H1 (cell line): ENCODE results near the gene ZNF281. TPM values are rescaled to one million over a fixed set of nuclear protein-coding genes. Genes with fewer than 3 reads are reported as not detected.
A peak's percentile ranks its signal among the peaks of the same experiment; 100 is the strongest.

Experiments used
- CTCF ChIA-PET: fragments of 300-600 bp; sonication (Branson Sonifier 250); formaldehyde crosslinking; loops from one replicate; lab custom pipeline; 2021; ENCODE audit not compliant: partially characterized antibody; lab: Charles Lee
- POLR2A ChIA-PET: fragments of 300-600 bp; sonication (Branson Sonifier 250); formaldehyde crosslinking; loops from one replicate; lab custom pipeline; 2021; ENCODE audit warnings: inconsistent platforms; ENCODE audit not compliant: partially characterized antibody; lab: Charles Lee
- DNase-seq, 2 experiments: peaks; one replicate each; pipeline versions ENCODE4 v3.0.0 to v3.0.0-alpha.2; 2010 to 2022; ENCODE audit warnings: low spot score in 2 of 2, low read depth in 1 of 2, mixed read lengths in 1 of 2
- FAIRE-seq: peaks from 2 replicates; lab custom pipeline; 2011; peaks lifted over from hg19 to GRCh38; lab: Jason Lieb, UNC
- H2AFZ ChIP-seq: 2 replicates; pipeline ENCODE4 v1.8.1; 2012; ENCODE audit warnings: low read length, inconsistent platforms
- H2AK5ac ChIP-seq: 2 replicates; pipeline ENCODE4 v1.6.1; 2013; ENCODE audit warnings: low read depth, low read length
- H2BK120ac ChIP-seq: replicated peaks from 2 replicates; pipeline ENCODE3; 2013; ENCODE audit warnings: low read depth, low read length, inconsistent platforms
- H2BK12ac ChIP-seq: 2 replicates; pipeline ENCODE4 v1.6.1; 2013; ENCODE audit warnings: low read depth, low read length
- H2BK15ac ChIP-seq: 2 replicates; pipeline ENCODE4 v1.6.1; 2013; ENCODE audit warnings: low read length
- H2BK20ac ChIP-seq: 2 replicates; pipeline ENCODE4 v1.6.1; 2013; ENCODE audit warnings: low read length
- H2BK5ac ChIP-seq: 2 replicates; pipeline ENCODE4 v1.6.1; 2013; ENCODE audit warnings: low read depth, low read length
- H3K14ac ChIP-seq: 2 replicates; pipeline ENCODE4 v1.6.1; 2013; ENCODE audit warnings: inconsistent platforms; ENCODE audit not compliant: insufficient read length
- H3K18ac ChIP-seq: 2 replicates; pipeline ENCODE4 v1.6.1; 2013; ENCODE audit warnings: low read length; ENCODE audit errors: extremely low read depth
- H3K23ac ChIP-seq: 2 replicates; pipeline ENCODE4 v1.6.1; 2013; ENCODE audit warnings: inconsistent platforms; ENCODE audit not compliant: insufficient read length
- H3K23me2 ChIP-seq: 2 replicates; pipeline ENCODE4 v1.6.1; 2013; ENCODE audit warnings: low read depth, low read length
- H3K27ac ChIP-seq: 2 replicates; pipeline ENCODE4 v1.6.1; 2011; ENCODE audit warnings: low read depth, low read length, inconsistent platforms
- H3K27me3 ChIP-seq, 4 experiments: replicated peaks in 1 of 4; 1 replicate in 1 of 4; 2 replicates in 3 of 4; pipeline versions ENCODE4 v1.6.1 to v1.8.1; 2011 to 2013; ENCODE audit warnings: low read length in 3 of 4, mild to moderate bottlenecking in 3 of 4, inconsistent platforms in 2 of 4, mixed read lengths in 2 of 4, moderate library complexity in 1 of 4; ENCODE audit not compliant: control insufficient read depth in 3 of 4, insufficient read depth in 3 of 4; ENCODE audit errors: extremely low read depth in 1 of 4
- H3K36me3 ChIP-seq, 4 experiments: 2 replicates each; pipeline versions ENCODE4 v1.6.1 to v1.8.1; 2011 to 2013; ENCODE audit warnings: mild to moderate bottlenecking in 4 of 4, low read length in 3 of 4, moderate library complexity in 2 of 4, control low read depth in 1 of 4, inconsistent platforms in 1 of 4; ENCODE audit not compliant: insufficient read depth in 4 of 4, control insufficient read depth in 2 of 4
- H3K4ac ChIP-seq: replicated peaks from 2 replicates; pipeline ENCODE3; 2013; ENCODE audit warnings: low read length, low read depth, mixed read lengths, inconsistent platforms; ENCODE audit not compliant: insufficient read length
- H3K4me1 ChIP-seq, 4 experiments: replicated peaks in 1 of 4; 1 replicate in 1 of 4; 2 replicates in 3 of 4; pipeline versions ENCODE4 v1.6.1 to v1.8.1; 2011 to 2013; ENCODE audit warnings: low read length in 3 of 4, inconsistent platforms in 2 of 4, mixed read lengths in 1 of 4; ENCODE audit not compliant: insufficient read depth in 4 of 4, control insufficient read depth in 3 of 4
- H3K4me2 ChIP-seq, 2 experiments: 2 replicates each; pipeline versions ENCODE4 v1.6.1 to v1.8.1; 2011 to 2013; ENCODE audit warnings: low read depth in 2 of 2, low read length in 2 of 2, control low read depth in 1 of 2, inconsistent platforms in 1 of 2, mild to moderate bottlenecking in 1 of 2; ENCODE audit not compliant: insufficient read depth in 1 of 2
- H3K4me3 ChIP-seq, 4 experiments: fragments of 200-600, 300-600 bp in 1 of 4; sonication (generic), shearing (Covaris generic), sonication (Bioruptor Twin) in 1 of 4; 2 replicates each; pipeline versions ENCODE4 v1.5.1 to v1.8.1; 2011 to 2016; ENCODE audit warnings: low read length in 4 of 4, low read depth in 3 of 4, control low read depth in 2 of 4, inconsistent platforms in 2 of 4, mild to moderate bottlenecking in 2 of 4, mixed read lengths in 1 of 4, moderate library complexity in 1 of 4; ENCODE audit not compliant: insufficient read depth in 2 of 4; ENCODE audit errors: extremely low read depth in 1 of 4
- H3K56ac ChIP-seq: replicated peaks from 2 replicates; pipeline ENCODE3; 2013; ENCODE audit warnings: low read depth, mild to moderate bottlenecking, mixed read lengths, low read length, inconsistent platforms; ENCODE audit not compliant: insufficient read length
- H3K79me1 ChIP-seq: 2 replicates; pipeline ENCODE4 v1.6.1; 2013; ENCODE audit warnings: low read depth, low read length, control low read depth
- H3K79me2 ChIP-seq, 2 experiments: 2 replicates each; pipeline versions ENCODE4 v1.6.1 to v1.8.1; 2012 to 2013; ENCODE audit warnings: low read length in 2 of 2, mild to moderate bottlenecking in 2 of 2, inconsistent platforms in 1 of 2; ENCODE audit not compliant: insufficient read depth in 2 of 2, control insufficient read depth in 1 of 2
- H3K9ac ChIP-seq, 4 experiments: replicated peaks in 1 of 4; 1 replicate in 1 of 4; 2 replicates in 3 of 4; pipeline versions ENCODE4 v1.6.1 to v1.8.1; 2011 to 2013; ENCODE audit warnings: low read depth in 3 of 4, low read length in 3 of 4, control low read depth in 2 of 4, mild to moderate bottlenecking in 2 of 4, moderate library complexity in 2 of 4, inconsistent platforms in 1 of 4; ENCODE audit errors: extremely low read depth in 1 of 4
- H3K9me3 ChIP-seq, 2 experiments: 2 replicates each; pipeline versions ENCODE4 v1.6.1 to v1.8.1; 2012 to 2013; ENCODE audit warnings: mild to moderate bottlenecking in 2 of 2, moderate library complexity in 2 of 2, control low read depth in 1 of 2, inconsistent platforms in 1 of 2, low read depth in 1 of 2, low read length in 1 of 2, mixed read lengths in 1 of 2; ENCODE audit not compliant: insufficient read depth in 2 of 2
- H4K20me1 ChIP-seq, 2 experiments: replicated peaks in 1 of 2; 2 replicates each; pipeline versions ENCODE3 to v1.8.1; 2011 to 2013; ENCODE audit warnings: inconsistent platforms in 2 of 2, low read length in 2 of 2, mild to moderate bottlenecking in 1 of 2; ENCODE audit not compliant: insufficient read depth in 2 of 2, control insufficient read depth in 1 of 2
- H4K5ac ChIP-seq: 2 replicates; pipeline ENCODE4 v1.6.1; 2013; ENCODE audit warnings: low read length, low read depth, mixed read lengths, inconsistent platforms; ENCODE audit not compliant: insufficient read length
- H4K8ac ChIP-seq: 2 replicates; pipeline ENCODE4 v1.8.0; 2013; ENCODE audit warnings: mild to moderate bottlenecking, moderate library complexity, low read length, inconsistent platforms; ENCODE audit not compliant: insufficient read depth; ENCODE audit errors: extremely low read depth
- H4K91ac ChIP-seq: replicated peaks from 2 replicates; pipeline ENCODE3; 2013; ENCODE audit warnings: low read length, mixed read lengths, inconsistent platforms; ENCODE audit not compliant: insufficient read length
- KDM1A ChIP-seq: fragments of 200-600, 300-600 bp; sonication (generic); IDR thresholded peaks from 2 replicates; pipeline ENCODE4 v1.7.1; 2016; ENCODE audit warnings: mild to moderate bottlenecking, low read length, borderline replicate concordance
- KDM5A ChIP-seq: fragments of 200-600 bp; IDR thresholded peaks from 2 replicates; pipeline ENCODE4 v1.7.1; 2012; ENCODE audit warnings: mild to moderate bottlenecking, low read length, inconsistent platforms, mixed read lengths
- RFX5 ChIP-seq: IDR thresholded peaks from 2 replicates; pipeline ENCODE4 v1.6.1; 2011; ENCODE audit warnings: low read depth, low read length, improper control_type of control experiment, borderline replicate concordance
- RXRA ChIP-seq: IDR thresholded peaks from 2 replicates; pipeline ENCODE4 v1.6.1; 2011; ENCODE audit warnings: low read depth, mild to moderate bottlenecking, low read length, moderate library complexity; ENCODE audit not compliant: insufficient read depth
- SIX5 ChIP-seq: IDR thresholded peaks from 2 replicates; pipeline ENCODE4 v1.6.1; 2011; ENCODE audit warnings: mild to moderate bottlenecking, low read depth, low read length
- TAF1 ChIP-seq: IDR thresholded peaks from 2 replicates; pipeline ENCODE4 v1.6.1; 2011; ENCODE audit warnings: mild to moderate bottlenecking, low read depth, low read length
- WGBS, 2 experiments: shearing (Covaris generic) in 1 of 2; methylation state at CpG; one replicate each; pipeline versions ENCODE4 v1.1.6 to v1.1.7; 2013 to 2015; ENCODE audit warnings: low lambda C conversion rate in 2 of 2, mixed read lengths in 2 of 2, inconsistent platforms in 1 of 2, low coverage in 1 of 2, missing lambda C conversion rate in 1 of 2; ENCODE audit not compliant: insufficient replicate concordance in 2 of 2, insufficient coverage in 1 of 2, insufficient read length in 1 of 2; ENCODE audit errors: extremely low coverage in 1 of 2, missing lambda C conversion rate in 1 of 2; 5-methylcytosine and 5-hydroxymethylcytosine counted together
- polyA plus RNA-seq, 7 experiments: library from polyadenylated mRNA; depleted of rRNA in 3 of 7; stranded (reverse) in 5 of 7; unstranded in 2 of 7; fragments of >200 nt in 5 of 7; fragments of 200-250 nt in 2 of 7; gene quantifications; 1 replicate in 5 of 7; 2 replicates in 1 of 7; 4 replicates in 1 of 7; pipeline versions ENCODE4 v1.2.1 to v1.2.3, GENCODE V29; 2011 to 2013; ENCODE audit warnings: missing spikeins in 2 of 7, mixed read lengths in 2 of 7
- total RNA-seq: library from RNA; stranded (reverse); fragmentation: NEBNext Ultra II Directional; extraction: Animal tissue kit (Norgen Biotek cat#: 25700); gene quantifications from 2 replicates; pipeline ENCODE4 v1.2.1, GENCODE V29; 2021

The ZNF281 gene
- total and polyA plus RNA-seq, 2 of the 8 experiments (the other 6 are each of a cell fraction or from before 2014, with no cell fraction given): 19.5 to 61.4 TPM

DNA sequence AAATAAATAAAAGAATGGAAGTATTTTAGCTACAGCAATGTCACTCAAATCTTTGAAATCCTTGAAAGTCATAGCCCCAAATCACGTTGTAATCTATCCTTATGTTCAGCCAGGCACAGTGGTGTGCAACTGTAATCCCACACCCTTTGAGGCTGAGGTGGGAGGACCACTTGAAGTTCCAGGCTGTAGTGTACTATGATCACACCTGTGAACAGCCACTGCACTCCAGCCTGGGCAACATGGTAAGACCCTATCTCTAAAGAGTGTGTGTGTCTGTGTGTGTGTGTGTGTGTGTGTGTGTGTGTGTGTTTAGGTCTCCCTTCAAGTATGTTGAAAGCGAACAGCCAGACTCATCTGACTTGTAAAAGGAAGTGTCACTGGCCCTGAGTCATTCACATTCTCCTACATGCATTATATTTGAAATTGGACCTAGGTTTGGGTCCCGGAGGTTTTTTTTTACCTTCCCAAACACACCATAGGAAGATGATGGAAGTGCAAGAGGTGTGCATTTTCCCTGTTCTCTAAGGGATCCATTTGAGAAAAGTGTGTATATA is 50.1 kb downstream of the ZNF281 start:
- H3K56ac ChIP-seq: no peak overlapping the region
- no peak overlapping the region for H3K23ac ChIP-seq
- no peak for TF ChIP-seq SIX5
- TF ChIP-seq RFX5: no peak
- TF ChIP-seq KDM5A: no peak
- no peak for TF ChIP-seq TAF1
- no peak for TF ChIP-seq KDM1A
- TF ChIP-seq RXRA: no peak
- TF ChIP-seq, all 59 proteins: peak for 0
- POLR2A ChIA-PET: interaction anchor here (0.7 to 1.2 kb wide), 4 partner anchors 10 to 122 kb away, joined by 3 read pairs; no protein-coding TSS in a partner anchor
- no peak overlapping the region for H2AFZ ChIP-seq
- H3K79me2 ChIP-seq: no peaks in the 10 kb centered on the region
- CTCF ChIA-PET: interaction anchor here (1.6 kb wide), 1 partner anchor 19 kb away, joined by 4 read pairs; no protein-coding TSS in a partner anchor
- H3K4ac ChIP-seq: no peak overlapping the region
- no peak overlapping the region; the same call in 1 of the 2 replicates for H2AK5ac ChIP-seq
- H3K4me2 ChIP-seq: no peak overlapping the region
- H3K23me2 ChIP-seq: no peaks in the 10 kb centered on the region
- WGBS, 2 experiments: 85% methylated on average over 3 of the region's 3 CpGs; no CpG with 5 or more reads in 1 of the 2 experiments
- no peak overlapping the region for H3K14ac ChIP-seq
- no peak overlapping the region for H3K27ac ChIP-seq
- H4K8ac ChIP-seq: no peak overlapping the region
- no peak overlapping the region for H4K91ac ChIP-seq
- no peak overlapping the region for H3K4me3 ChIP-seq
- 0 out of 2 replicates have a peak overlapping the region, but pooled peaks have one; percentile 92 for H2BK15ac ChIP-seq
- H2BK20ac ChIP-seq: peak overlapping the region; percentile 87; the same call in 1 of the 2 replicates
- H3K9ac ChIP-seq: no peak overlapping the region
- 0 out of 2 replicates have a peak overlapping the region, but pooled peaks have one; percentile 72 for H3K18ac ChIP-seq
- no peaks in the 10 kb centered on the region for H3K27me3 ChIP-seq
- peaks cover 4 to 23% (median 13%) of the 10 kb centered on the region in 4 experiments; a peak in 6 of 7 replicates for H3K4me1 ChIP-seq
- H3K79me1 ChIP-seq: no peaks in the 10 kb centered on the region
- H2BK5ac ChIP-seq: peak overlapping the region; percentile 46; the same call in 1 of the 2 replicates
- no peaks in the 10 kb centered on the region for H3K9me3 ChIP-seq
- H2BK120ac ChIP-seq: peak overlapping the region; percentile 43
- FAIRE-seq: no peak
- no peak overlapping the region for H4K5ac ChIP-seq
- H2BK12ac ChIP-seq: peak overlapping the region; percentile 30; the same call in 1 of the 2 replicates
- no peaks in the 10 kb centered on the region for H4K20me1 ChIP-seq
- no peaks in the 10 kb centered on the region; a peak in 2 of 8 replicates for H3K36me3 ChIP-seq
- DNase-seq: no peak
